H1 (cell line): ENCODE results near the gene AMIGO2. TPM values are rescaled to one million over a fixed set of nuclear protein-coding genes. Genes with fewer than 3 reads are reported as not detected.
A peak's percentile ranks its signal among the peaks of the same experiment; 100 is the strongest.

Source experiments
- CTCF ChIA-PET: fragments of 300-600 bp; sonication (Branson Sonifier 250); formaldehyde crosslinking; loops from one replicate; lab custom pipeline; 2021; ENCODE audit not compliant: partially characterized antibody; lab: Charles Lee
- POLR2A ChIA-PET: fragments of 300-600 bp; sonication (Branson Sonifier 250); formaldehyde crosslinking; loops from one replicate; lab custom pipeline; 2021; ENCODE audit warnings: inconsistent platforms; ENCODE audit not compliant: partially characterized antibody; lab: Charles Lee
- DNase-seq, 2 experiments: peaks; one replicate each; pipeline versions ENCODE4 v3.0.0 to v3.0.0-alpha.2; 2010 to 2022; ENCODE audit warnings: low spot score in 2 of 2, low read depth in 1 of 2, mixed read lengths in 1 of 2
- FAIRE-seq: peaks from 2 replicates; lab custom pipeline; 2011; peaks lifted over from hg19 to GRCh38; lab: Jason Lieb, UNC
- H2AFZ ChIP-seq: 2 replicates; pipeline ENCODE4 v1.8.1; 2012; ENCODE audit warnings: low read length, inconsistent platforms
- H2AK5ac ChIP-seq: 2 replicates; pipeline ENCODE4 v1.6.1; 2013; ENCODE audit warnings: low read depth, low read length
- H2BK120ac ChIP-seq: replicated peaks from 2 replicates; pipeline ENCODE3; 2013; ENCODE audit warnings: low read depth, low read length, inconsistent platforms
- H2BK12ac ChIP-seq: 2 replicates; pipeline ENCODE4 v1.6.1; 2013; ENCODE audit warnings: low read depth, low read length
- H2BK15ac ChIP-seq: 2 replicates; pipeline ENCODE4 v1.6.1; 2013; ENCODE audit warnings: low read length
- H2BK20ac ChIP-seq: 2 replicates; pipeline ENCODE4 v1.6.1; 2013; ENCODE audit warnings: low read length
- H2BK5ac ChIP-seq: 2 replicates; pipeline ENCODE4 v1.6.1; 2013; ENCODE audit warnings: low read depth, low read length
- H3K14ac ChIP-seq: 2 replicates; pipeline ENCODE4 v1.6.1; 2013; ENCODE audit warnings: inconsistent platforms; ENCODE audit not compliant: insufficient read length
- H3K18ac ChIP-seq: 2 replicates; pipeline ENCODE4 v1.6.1; 2013; ENCODE audit warnings: low read length; ENCODE audit errors: extremely low read depth
- H3K23ac ChIP-seq: 2 replicates; pipeline ENCODE4 v1.6.1; 2013; ENCODE audit warnings: inconsistent platforms; ENCODE audit not compliant: insufficient read length
- H3K23me2 ChIP-seq: 2 replicates; pipeline ENCODE4 v1.6.1; 2013; ENCODE audit warnings: low read depth, low read length
- H3K27ac ChIP-seq: 2 replicates; pipeline ENCODE4 v1.6.1; 2011; ENCODE audit warnings: low read depth, low read length, inconsistent platforms
- H3K27me3 ChIP-seq, 4 experiments: replicated peaks in 1 of 4; 1 replicate in 1 of 4; 2 replicates in 3 of 4; pipeline versions ENCODE4 v1.6.1 to v1.8.1; 2011 to 2013; ENCODE audit warnings: low read length in 3 of 4, mild to moderate bottlenecking in 3 of 4, inconsistent platforms in 2 of 4, mixed read lengths in 2 of 4, moderate library complexity in 1 of 4; ENCODE audit not compliant: control insufficient read depth in 3 of 4, insufficient read depth in 3 of 4; ENCODE audit errors: extremely low read depth in 1 of 4
- H3K36me3 ChIP-seq, 4 experiments: 2 replicates each; pipeline versions ENCODE4 v1.6.1 to v1.8.1; 2011 to 2013; ENCODE audit warnings: mild to moderate bottlenecking in 4 of 4, low read length in 3 of 4, moderate library complexity in 2 of 4, control low read depth in 1 of 4, inconsistent platforms in 1 of 4; ENCODE audit not compliant: insufficient read depth in 4 of 4, control insufficient read depth in 2 of 4
- H3K4ac ChIP-seq: replicated peaks from 2 replicates; pipeline ENCODE3; 2013; ENCODE audit warnings: low read length, low read depth, mixed read lengths, inconsistent platforms; ENCODE audit not compliant: insufficient read length
- H3K4me1 ChIP-seq, 4 experiments: replicated peaks in 1 of 4; 1 replicate in 1 of 4; 2 replicates in 3 of 4; pipeline versions ENCODE4 v1.6.1 to v1.8.1; 2011 to 2013; ENCODE audit warnings: low read length in 3 of 4, inconsistent platforms in 2 of 4, mixed read lengths in 1 of 4; ENCODE audit not compliant: insufficient read depth in 4 of 4, control insufficient read depth in 3 of 4
- H3K4me2 ChIP-seq, 2 experiments: 2 replicates each; pipeline versions ENCODE4 v1.6.1 to v1.8.1; 2011 to 2013; ENCODE audit warnings: low read depth in 2 of 2, low read length in 2 of 2, control low read depth in 1 of 2, inconsistent platforms in 1 of 2, mild to moderate bottlenecking in 1 of 2; ENCODE audit not compliant: insufficient read depth in 1 of 2
- H3K4me3 ChIP-seq, 4 experiments: fragments of 200-600, 300-600 bp in 1 of 4; sonication (generic), shearing (Covaris generic), sonication (Bioruptor Twin) in 1 of 4; 2 replicates each; pipeline versions ENCODE4 v1.5.1 to v1.8.1; 2011 to 2016; ENCODE audit warnings: low read length in 4 of 4, low read depth in 3 of 4, control low read depth in 2 of 4, inconsistent platforms in 2 of 4, mild to moderate bottlenecking in 2 of 4, mixed read lengths in 1 of 4, moderate library complexity in 1 of 4; ENCODE audit not compliant: insufficient read depth in 2 of 4; ENCODE audit errors: extremely low read depth in 1 of 4
- H3K56ac ChIP-seq: replicated peaks from 2 replicates; pipeline ENCODE3; 2013; ENCODE audit warnings: low read depth, mild to moderate bottlenecking, mixed read lengths, low read length, inconsistent platforms; ENCODE audit not compliant: insufficient read length
- H3K79me1 ChIP-seq: 2 replicates; pipeline ENCODE4 v1.6.1; 2013; ENCODE audit warnings: low read depth, low read length, control low read depth
- H3K79me2 ChIP-seq, 2 experiments: 2 replicates each; pipeline versions ENCODE4 v1.6.1 to v1.8.1; 2012 to 2013; ENCODE audit warnings: low read length in 2 of 2, mild to moderate bottlenecking in 2 of 2, inconsistent platforms in 1 of 2; ENCODE audit not compliant: insufficient read depth in 2 of 2, control insufficient read depth in 1 of 2
- H3K9ac ChIP-seq, 4 experiments: replicated peaks in 1 of 4; 1 replicate in 1 of 4; 2 replicates in 3 of 4; pipeline versions ENCODE4 v1.6.1 to v1.8.1; 2011 to 2013; ENCODE audit warnings: low read depth in 3 of 4, low read length in 3 of 4, control low read depth in 2 of 4, mild to moderate bottlenecking in 2 of 4, moderate library complexity in 2 of 4, inconsistent platforms in 1 of 4; ENCODE audit errors: extremely low read depth in 1 of 4
- H3K9me3 ChIP-seq, 2 experiments: 2 replicates each; pipeline versions ENCODE4 v1.6.1 to v1.8.1; 2012 to 2013; ENCODE audit warnings: mild to moderate bottlenecking in 2 of 2, moderate library complexity in 2 of 2, control low read depth in 1 of 2, inconsistent platforms in 1 of 2, low read depth in 1 of 2, low read length in 1 of 2, mixed read lengths in 1 of 2; ENCODE audit not compliant: insufficient read depth in 2 of 2
- H4K20me1 ChIP-seq, 2 experiments: replicated peaks in 1 of 2; 2 replicates each; pipeline versions ENCODE3 to v1.8.1; 2011 to 2013; ENCODE audit warnings: inconsistent platforms in 2 of 2, low read length in 2 of 2, mild to moderate bottlenecking in 1 of 2; ENCODE audit not compliant: insufficient read depth in 2 of 2, control insufficient read depth in 1 of 2
- H4K5ac ChIP-seq: 2 replicates; pipeline ENCODE4 v1.6.1; 2013; ENCODE audit warnings: low read length, low read depth, mixed read lengths, inconsistent platforms; ENCODE audit not compliant: insufficient read length
- H4K8ac ChIP-seq: 2 replicates; pipeline ENCODE4 v1.8.0; 2013; ENCODE audit warnings: mild to moderate bottlenecking, moderate library complexity, low read length, inconsistent platforms; ENCODE audit not compliant: insufficient read depth; ENCODE audit errors: extremely low read depth
- H4K91ac ChIP-seq: replicated peaks from 2 replicates; pipeline ENCODE3; 2013; ENCODE audit warnings: low read length, mixed read lengths, inconsistent platforms; ENCODE audit not compliant: insufficient read length
- NRF1 ChIP-seq: IDR thresholded peaks from 2 replicates; pipeline ENCODE4 v1.6.1; 2011; ENCODE audit warnings: mild to moderate bottlenecking, low read depth, low read length, improper control_type of control experiment
- WGBS, 2 experiments: shearing (Covaris generic) in 1 of 2; methylation state at CpG; one replicate each; pipeline versions ENCODE4 v1.1.6 to v1.1.7; 2013 to 2015; ENCODE audit warnings: low lambda C conversion rate in 2 of 2, mixed read lengths in 2 of 2, inconsistent platforms in 1 of 2, low coverage in 1 of 2, missing lambda C conversion rate in 1 of 2; ENCODE audit not compliant: insufficient replicate concordance in 2 of 2, insufficient coverage in 1 of 2, insufficient read length in 1 of 2; ENCODE audit errors: extremely low coverage in 1 of 2, missing lambda C conversion rate in 1 of 2; 5-methylcytosine and 5-hydroxymethylcytosine counted together
- polyA plus RNA-seq, 7 experiments: library from polyadenylated mRNA; depleted of rRNA in 3 of 7; stranded (reverse) in 5 of 7; unstranded in 2 of 7; fragments of >200 nt in 5 of 7; fragments of 200-250 nt in 2 of 7; gene quantifications; 1 replicate in 5 of 7; 2 replicates in 1 of 7; 4 replicates in 1 of 7; pipeline versions ENCODE4 v1.2.1 to v1.2.3, GENCODE V29; 2011 to 2013; ENCODE audit warnings: missing spikeins in 2 of 7, mixed read lengths in 2 of 7
- total RNA-seq: library from RNA; stranded (reverse); fragmentation: NEBNext Ultra II Directional; extraction: Animal tissue kit (Norgen Biotek cat#: 25700); gene quantifications from 2 replicates; pipeline ENCODE4 v1.2.1, GENCODE V29; 2021
- TF ChIP-seq, protein P1 (sequence below): IDR thresholded peaks from 2 replicates; pipeline ENCODE4 v1.6.1; 2012; ENCODE audit warnings: inconsistent platforms
- TF ChIP-seq, protein P2 (sequence below): IDR thresholded peaks from 2 replicates; pipeline ENCODE4 v1.6.1; 2012; ENCODE audit warnings: inconsistent platforms

The AMIGO2 gene
- total and polyA plus RNA-seq, 2 of the 8 experiments (the other 6 are each of a cell fraction or from before 2014, with no cell fraction given), result 1.7 to 3.3 TPM

DNA sequence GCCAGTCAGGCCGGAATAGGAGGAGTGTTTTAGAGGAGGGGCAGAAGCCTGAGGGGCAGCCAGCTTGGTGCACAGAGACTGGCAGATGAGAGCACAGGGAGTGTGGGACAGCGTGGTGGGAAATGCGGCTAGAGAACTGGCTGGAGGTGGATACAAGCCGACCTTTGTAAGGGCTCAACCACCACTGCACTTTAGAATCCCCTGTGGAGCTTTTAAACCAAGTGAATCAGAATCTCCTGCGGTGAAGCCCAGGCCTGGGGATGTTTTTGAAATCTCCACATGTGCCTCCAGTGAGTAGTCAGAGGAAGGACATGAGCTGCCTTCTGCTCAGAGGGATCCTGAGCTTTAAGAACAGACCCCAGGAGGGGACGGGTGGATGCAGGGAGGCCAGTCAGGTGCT, 11.2 kb downstream of the AMIGO2 start:
- Histone ChIP-seq H3K23ac (no peak overlapping the region), H3K36me3 (no peaks in the 10 kb centered on the region), H3K27ac (no peak overlapping the region), H3K4me1 (peaks cover 0 to 14% (median 7%) of the 10 kb centered on the region in 4 experiments; a peak in 5 of 7 replicates), H4K91ac (no peak overlapping the region), H4K5ac (no peak overlapping the region), H4K20me1 (no peaks in the 10 kb centered on the region), H2BK15ac (no peak overlapping the region), H2BK20ac (no peak overlapping the region), H3K79me2 (no peaks in the 10 kb centered on the region), H2BK120ac (no peak overlapping the region), H3K4ac (no peak overlapping the region), H2AK5ac (no peak overlapping the region), H3K9ac (no peak overlapping the region), H3K56ac (no peak overlapping the region), H2BK5ac (no peak overlapping the region), H4K8ac (no peak overlapping the region), H3K27me3 (no peaks in the 10 kb centered on the region), H2AFZ (peak overlapping the region; percentile 0; the same call in 1 of the 2 replicates), H3K14ac (no peak overlapping the region), H3K4me2 (peak overlapping the region in 1 of 2 experiments; percentile 15; a peak in 1 of 4 replicates), H3K9me3 (no peaks in the 10 kb centered on the region), H3K18ac (no peak overlapping the region), H2BK12ac (no peak overlapping the region), H3K79me1 (no peaks in the 10 kb centered on the region), H3K23me2 (no peaks in the 10 kb centered on the region; the same call in 1 of the 2 replicates), H3K4me3 (no peak overlapping the region)
- TF ChIP-seq, protein P1, sequence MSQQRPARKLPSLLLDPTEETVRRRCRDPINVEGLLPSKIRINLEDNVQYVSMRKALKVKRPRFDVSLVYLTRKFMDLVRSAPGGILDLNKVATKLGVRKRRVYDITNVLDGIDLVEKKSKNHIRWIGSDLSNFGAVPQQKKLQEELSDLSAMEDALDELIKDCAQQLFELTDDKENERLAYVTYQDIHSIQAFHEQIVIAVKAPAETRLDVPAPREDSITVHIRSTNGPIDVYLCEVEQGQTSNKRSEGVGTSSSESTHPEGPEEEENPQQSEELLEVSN, result peak; percentile 18; the same call in 1 of the 2 replicates
- TF ChIP-seq NRF1, result no peak
- TF ChIP-seq, protein P2, sequence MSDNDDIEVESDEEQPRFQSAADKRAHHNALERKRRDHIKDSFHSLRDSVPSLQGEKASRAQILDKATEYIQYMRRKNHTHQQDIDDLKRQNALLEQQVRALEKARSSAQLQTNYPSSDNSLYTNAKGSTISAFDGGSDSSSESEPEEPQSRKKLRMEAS, result 0 out of 2 replicates have a peak, but pooled peaks have one; percentile 10
- FAIRE-seq (no peak), DNase-seq (peak in 1 of 2 experiments; percentile 50)
- 59% methylated on average over 6 of the region's 6 CpGs; no CpG with 5 or more reads in 1 of the 2 experiments for WGBS, 2 experiments
- ChIA-PET CTCF (interaction anchor here (0.6 to 1.8 kb wide), 5 partner anchors 11 to 402 kb away, joined by 3 to 5 read pairs (median 3); partner anchors contain the start of genes AMIGO2 and PCED1B), POLR2A (interaction anchor here (1.3 kb wide), 1 partner anchor 10 kb away, joined by 5 read pairs; the partner anchor contains the start of gene PCED1B)
